Activated CD8-positive, alpha-beta memory T cell treated with anti-CD3 and anti-CD28 coated beads, Interleukin-2, amount 50 U/mL, for 1 hour (primary cell): ENCODE results near the gene LAMB3.
"Not testable (repeated sequence)": the region's sequence is repeated elsewhere in the genome, so short reads cannot be mapped to it uniquely, and the experiment has no call there.

Source experiments
- DNase-seq: peaks from one replicate; pipeline ENCODE4 v3.0.0-alpha.2; 2020; ENCODE audit errors: extremely low read depth

The LAMB3 gene

DNA sequence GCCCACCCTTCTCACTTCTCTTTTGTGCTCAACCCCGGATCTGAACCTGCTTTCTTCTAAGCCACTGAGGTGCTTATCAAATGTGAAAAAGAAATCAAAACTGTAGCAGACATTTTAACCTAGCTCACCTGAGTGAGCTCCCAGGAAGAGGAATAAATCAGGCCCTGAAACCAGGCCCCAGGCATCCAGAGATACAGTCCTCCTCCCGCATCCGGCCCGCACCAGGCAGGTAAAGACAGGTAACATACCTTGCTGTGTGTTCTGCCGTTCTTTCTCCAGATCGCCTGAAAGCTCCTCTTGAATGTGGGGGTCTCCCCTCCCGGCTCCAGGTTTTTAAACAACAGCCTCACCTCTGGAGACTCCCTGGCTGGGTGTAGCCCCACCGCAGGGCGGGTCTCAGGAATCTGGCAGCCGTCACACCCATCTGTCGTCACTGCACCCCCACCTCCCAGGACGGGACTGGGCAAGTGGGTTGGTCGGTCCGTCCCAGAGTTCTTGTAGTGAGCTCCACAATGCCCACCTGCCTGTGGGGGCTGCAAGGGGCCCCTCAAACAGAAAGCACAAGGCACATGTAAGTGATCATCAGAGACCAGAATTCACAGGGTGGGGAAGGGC is at the start of gene LAMB3:
Gene LAMB3 (minus strand): TSS at position 305 of the 615 bp plus-strand sequence. CDS start 1,481 bp downstream, outside the sequence.
- DNase-seq = no peak

DNA sequence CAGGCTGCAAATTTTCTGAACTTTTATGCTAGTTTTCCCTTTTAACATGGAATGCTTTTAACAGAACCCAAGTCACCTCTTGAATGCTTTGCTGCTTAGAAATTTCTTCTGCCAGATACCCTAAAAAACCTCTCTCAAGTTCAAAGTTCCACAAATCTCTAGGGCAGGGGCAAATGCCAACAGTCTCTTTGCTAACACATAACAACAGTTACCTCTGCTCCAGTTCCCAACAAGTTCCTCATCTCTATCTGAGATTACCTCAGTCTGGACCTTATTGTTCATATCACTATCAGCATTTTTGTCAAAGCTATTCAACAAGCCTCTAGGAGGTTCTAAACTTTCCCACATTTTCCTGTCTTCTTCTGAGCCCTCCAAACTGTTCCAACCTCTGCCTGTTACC is 48.5 kb upstream of the LAMB3 start:
- not testable (repeated sequence) for DNase-seq

DNA sequence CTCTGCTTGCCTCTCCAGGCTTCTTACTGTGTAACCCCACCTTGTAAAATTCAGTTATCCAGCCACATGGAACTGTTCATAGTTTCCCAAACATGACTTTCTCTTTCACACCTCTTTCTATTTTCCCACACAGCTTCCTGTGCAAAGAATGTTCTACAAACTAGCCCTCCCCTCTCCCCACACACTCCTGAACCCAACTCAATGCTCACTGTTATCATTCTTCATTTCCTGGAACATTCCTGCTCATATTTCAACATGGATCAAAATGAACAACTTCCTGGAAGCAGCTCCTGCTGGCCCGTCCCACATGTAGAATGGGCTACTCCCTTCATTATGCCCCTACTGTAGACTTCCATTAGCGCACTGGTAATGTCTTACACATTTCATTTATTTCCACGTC is 44.9 kb upstream of the LAMB3 start:
- no peak for DNase-seq

DNA sequence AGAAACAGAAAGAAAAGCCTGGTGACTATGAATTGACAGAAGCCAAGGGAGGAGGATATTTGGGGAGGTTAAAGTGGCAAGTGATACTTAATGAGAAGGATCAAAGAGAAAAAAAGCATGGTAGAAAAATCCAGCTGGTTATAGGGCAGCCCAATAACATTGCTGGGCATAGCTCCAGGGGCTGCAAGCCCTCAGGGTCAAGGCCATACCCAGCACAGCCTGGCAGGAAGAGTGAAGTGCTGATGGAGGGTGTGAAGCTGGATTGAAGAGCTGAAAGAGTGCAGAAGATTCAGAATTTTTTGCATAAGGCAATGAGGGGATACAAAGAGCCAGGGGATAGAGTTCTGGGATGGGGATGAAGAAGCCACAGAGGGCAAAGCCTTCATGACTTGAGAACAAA is 44.4 kb upstream of the LAMB3 start:
- no peak for DNase-seq

DNA sequence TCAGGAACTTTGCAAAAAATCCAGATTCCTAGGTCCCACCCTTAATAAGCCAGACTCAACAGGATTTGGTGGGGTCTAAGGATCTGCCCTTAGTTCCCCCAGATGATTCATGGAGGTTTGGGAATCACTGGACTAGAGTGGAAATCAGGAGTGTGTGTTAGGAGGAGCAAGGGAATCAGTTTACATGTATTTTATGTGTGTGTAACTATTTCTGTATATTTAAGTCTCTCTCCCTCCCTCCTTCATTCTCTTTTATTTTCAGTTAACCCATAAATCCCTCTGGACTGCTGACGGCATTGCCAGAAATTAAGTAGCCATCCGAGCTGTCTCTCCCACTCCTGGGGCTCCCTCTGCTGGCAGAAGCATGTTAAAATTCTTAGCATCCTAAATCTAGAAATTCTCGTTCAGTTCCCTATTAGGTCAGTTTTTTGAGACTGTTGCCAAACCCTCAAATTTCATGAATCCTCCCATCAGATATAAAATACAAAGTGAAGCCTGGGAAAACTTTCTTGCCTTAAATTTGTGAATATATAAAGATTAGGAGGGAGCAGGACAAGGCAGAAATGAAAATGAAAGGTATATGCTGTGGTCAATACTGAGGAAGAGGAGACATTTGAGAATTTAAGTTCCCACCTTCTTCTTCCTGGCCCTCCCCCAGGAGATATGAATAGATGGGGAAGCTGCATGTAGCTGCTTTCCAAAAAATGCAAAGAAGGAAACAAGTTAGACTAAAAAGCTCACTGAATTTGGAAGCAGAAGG is 40.7 kb upstream of the LAMB3 start:
- peak; percentile 23 for DNase-seq

DNA sequence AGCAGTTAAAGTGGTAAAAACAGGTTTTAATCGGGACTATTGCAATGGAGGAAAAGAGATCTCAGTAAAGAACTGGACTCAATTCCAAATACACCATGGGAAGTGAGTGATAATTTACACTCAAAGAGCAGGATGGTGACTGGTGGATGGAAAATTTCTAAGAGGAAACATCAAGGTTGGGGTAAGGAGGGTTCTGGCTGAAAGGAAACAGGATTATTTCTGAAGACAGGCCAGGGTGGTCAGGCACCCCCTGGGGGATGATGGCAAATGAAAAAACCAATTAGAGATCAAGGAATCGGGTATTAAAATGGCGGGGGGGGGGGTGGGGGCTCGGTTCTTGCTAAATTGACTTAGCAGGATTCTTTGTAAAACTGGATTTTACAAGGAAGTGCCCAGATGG is 40.1 kb upstream of the LAMB3 start:
- no peak for DNase-seq

DNA sequence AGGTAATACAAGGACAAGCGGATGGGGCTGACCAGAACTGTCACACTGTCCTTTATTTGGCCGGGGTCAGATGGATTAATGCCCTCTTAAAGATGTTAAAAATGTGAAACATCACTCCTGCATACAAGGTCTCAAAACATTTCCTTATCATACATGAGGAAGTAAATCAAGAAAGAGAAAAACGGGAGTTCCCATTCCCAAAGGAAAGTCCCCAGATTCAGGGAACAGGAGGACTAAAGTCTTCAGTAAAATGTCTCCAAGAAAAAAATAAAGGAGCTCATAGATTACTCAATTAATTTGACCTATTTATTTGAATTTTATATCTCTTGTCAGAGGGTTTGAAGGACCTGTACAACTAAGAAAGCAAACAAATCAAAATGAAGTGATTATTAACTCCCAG is 39.0 kb upstream of the LAMB3 start:
- DNase-seq = no peak

DNA sequence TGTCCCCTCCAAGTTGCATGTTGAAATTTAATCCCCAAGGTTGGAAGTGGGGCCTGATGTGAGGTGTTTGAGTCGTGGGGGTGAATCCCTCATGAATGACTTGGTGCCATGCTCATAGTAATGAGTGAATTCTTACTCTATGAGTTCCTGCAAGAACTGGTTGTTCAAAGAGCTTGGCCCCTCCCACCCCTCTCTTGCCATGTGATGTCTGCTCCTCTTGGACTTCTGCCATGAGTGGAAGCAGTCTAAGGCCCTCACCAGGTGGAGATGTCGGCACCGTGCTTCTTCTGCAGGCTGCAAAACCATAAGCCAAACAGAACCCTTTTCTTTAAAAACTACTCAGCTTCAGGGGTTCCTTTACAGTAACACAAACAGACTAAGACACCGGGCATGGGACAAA is 37.3 kb upstream of the LAMB3 start:
- no peak for DNase-seq

DNA sequence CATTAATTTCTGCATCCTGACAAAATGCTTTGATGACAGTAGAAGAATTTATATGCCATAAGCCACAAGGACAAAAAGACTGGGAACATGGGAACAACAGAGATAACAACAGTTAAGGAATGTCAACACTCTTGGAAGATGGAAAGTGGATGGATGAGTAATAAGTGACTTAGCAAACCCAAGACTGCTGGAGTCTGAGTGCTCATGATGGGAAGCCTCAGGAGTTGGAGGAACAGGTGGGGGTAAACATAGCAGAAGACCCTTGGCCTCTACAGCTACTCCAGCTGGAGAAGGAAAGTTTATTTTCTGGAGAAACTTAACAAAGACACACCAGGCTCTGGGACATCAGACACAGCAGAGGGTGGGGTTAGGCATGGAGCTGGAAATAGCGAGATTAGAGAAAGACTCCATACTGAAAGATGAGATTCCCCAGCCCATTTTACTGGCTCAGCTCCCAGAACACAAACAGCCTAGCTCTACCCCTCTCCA is 36.6 kb upstream of the LAMB3 start:
- no peak for DNase-seq

DNA sequence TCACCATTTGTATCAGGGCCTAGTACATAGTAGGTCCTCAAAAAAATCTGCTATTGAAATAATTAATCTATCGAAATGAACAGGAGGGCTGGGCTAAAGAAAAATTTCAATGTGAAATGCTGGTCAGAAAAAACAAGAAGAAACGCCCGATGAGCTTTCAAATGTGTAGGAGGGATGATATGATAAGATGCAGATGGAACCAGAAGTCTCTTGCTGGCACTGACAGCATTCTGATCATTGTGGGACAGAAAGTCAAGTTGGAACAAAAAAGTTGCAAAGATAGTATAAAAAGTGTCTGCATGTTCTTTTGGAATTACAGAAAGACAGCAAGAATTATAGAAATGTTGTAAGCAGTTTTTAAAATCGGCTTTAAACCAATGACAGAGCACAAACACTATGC is 34.1 kb upstream of the LAMB3 start:
- no peak for DNase-seq

DNA sequence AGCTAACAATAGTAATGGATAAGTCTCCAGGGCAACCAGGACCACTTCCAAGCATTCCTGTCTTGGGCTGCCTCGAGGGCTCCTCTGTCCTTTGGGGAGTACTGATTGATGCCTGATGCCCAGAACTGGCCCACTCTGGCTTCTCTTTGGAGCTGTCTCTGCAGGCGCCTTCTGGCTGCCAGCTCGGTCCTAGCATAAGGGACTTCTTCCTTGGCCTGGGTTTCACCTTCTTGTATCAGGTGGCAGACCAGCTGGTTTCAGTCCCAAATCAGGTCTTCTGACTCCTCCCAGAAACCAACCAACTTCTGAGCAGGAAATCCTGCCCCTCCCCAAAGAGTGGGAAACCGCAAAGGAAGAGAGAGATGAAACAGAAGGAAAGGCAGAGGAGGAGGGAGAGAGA is 33.6 kb upstream of the LAMB3 start:
- no peak for DNase-seq

DNA sequence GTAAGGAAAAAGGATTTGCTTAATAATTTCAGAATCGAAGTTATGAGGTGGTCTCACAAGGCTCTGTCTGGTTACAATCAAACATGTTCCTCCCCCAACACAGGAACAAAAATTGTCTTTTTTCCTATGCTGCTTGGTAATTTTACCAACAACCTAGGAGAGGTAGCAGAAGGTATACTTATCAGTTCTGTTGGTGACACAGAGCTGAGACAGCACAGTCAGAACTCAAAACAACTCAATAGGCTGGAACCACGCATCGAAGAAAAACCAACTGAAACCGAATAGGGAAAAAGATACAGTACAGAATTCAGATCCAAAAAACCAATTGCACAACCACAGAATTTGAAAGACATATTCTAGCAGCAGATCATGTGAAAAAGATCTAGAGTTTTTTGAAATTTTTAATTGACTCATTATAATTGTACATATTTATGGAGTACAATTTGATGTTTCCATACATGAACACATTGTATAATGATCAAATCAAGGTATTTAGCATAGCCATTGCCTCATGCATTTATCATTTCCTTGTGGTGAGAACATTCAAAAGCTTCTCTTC is 26.8 kb upstream of the LAMB3 start:
- no peak for DNase-seq

DNA sequence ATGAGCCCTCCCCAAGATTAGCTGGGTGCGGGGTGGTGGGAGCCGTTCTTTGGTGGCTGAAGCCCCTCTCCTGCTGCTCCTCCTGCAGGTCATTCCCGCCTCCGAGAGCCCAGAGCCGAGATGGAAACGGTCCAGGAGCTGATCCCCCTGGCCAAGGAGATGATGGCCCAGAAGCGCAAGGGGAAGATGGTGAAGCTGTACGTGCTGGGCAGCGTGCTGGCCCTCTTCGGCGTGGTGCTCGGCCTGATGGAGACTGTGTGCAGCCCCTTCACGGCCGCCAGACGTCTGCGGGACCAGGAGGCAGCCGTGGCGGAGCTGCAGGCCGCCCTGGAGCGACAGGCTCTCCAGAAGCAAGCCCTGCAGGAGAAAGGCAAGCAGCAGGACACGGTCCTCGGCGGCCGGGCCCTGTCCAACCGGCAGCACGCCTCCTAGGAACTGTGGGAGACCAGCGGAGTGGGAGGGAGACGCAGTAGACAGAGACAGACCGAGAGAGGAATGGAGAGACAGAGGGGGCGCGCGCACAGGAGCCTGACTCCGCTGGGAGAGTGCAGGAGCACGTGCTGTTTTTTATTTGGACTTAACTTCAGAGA is 23.4 kb upstream of the LAMB3 start:
- no peak for DNase-seq

DNA sequence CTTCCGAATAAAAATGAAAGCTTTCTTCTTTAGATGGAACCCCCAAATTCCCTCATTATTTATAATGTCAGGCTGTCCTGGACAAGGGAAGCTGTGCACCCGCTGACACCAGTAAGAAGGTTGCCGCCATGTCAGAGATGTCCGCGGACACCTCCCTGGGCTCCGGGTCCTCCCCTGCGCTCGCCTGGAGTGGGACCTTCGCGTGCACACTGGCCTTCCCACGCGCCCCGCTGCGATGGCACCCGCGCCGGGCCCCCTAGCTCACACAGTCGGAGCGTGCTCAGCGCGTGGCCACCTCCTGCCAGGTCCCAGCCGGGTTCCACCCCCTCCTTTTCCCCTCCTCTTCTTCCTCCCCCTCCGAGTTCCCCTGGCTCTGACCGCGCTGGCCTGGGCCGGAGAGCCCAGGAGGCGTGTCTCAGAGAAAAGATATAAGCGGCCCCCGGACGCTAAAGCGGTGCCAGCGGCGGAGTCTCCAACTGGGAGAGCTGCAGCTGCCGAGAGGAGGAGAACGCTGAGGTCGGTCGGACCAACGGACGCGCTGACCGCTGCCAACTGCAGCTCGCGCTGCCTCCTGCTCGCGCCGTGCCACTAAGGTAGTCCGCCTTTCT is 22.8 kb upstream of the LAMB3 start, which contains the start of gene G0S2:
Gene G0S2 (plus strand): TSS at position 456 of the 608 bp plus-strand sequence. CDS start 273 bp downstream, outside the sequence.
- DNase-seq = no peak

DNA sequence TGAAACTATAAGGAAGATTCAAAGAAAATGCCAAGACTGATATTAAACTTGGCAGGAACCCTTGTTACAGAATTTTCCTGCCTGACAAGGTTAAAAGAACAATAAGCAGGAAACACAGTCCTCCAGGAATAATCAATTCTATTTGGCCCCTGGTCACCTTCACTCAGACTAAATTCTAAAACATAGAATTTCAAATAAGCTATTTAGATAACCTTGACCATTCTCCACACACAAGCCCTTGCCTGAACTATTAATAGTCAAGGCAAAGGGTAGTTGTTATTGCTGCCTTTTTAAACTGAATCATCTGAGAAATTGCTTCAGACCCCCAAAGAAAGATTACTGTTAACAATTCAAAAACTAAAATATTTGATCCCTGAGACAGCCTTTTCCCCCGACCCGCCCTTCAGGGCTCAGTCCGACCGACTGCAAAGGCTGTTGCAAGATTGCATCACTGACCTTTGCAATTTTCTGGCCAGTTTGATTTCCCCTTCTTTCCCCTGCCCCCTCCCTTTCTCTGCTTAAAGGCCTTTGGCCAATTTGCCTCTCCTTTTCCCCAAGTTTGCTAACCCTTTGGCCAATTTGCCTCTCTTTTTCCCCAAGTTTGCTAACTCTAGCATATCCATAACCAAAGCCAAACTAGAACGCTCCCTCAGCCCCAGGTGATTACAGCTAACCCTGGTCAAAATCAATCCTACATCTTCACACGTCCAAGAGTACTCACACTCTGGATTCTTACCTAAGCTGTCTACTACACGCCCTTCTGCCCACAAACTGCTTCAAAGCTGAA is 21.6 kb upstream of the LAMB3 start:
- DNase-seq = no peak

DNA sequence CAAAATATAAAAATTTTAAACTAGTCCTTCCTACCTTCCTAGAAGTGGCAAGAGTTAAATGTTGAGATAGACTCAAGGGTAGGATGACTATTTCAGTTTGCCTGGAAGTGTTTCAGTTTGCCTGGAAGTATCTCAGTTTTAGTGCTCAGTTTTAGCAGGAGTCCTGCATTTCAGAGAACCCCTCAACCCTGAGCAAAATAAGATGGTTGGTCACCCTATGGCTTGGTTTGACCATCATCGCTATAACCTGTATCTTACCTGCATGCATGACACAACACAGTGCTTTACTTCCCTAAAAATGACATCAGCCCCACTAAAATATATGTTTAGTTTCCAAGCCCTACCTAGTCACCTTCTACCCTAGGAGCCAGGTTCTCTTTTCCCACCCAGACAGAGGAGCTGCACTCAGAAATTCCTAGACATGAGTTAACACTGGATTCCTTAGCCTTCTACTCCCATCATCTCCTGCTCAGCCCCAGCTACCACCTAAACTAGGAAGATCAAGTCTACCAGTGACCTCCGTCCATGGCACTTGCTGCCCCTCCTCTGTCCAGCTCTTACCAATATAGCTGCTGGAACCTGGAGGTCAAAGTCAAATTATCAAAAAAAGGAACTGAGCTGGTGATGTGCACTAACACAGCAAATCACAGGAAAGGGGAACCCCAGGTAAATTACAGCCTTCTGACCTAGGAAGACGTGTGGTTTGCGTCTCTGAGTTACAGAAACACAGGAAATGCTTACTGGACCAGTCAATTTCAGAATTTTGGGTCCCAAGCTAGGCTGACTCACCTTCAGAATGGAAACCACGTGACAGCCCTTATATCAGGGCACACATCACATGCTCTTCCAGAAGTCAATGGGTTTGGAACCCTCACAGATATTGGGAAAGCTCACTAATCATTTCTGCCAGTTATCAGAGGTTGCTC is 20.7 kb upstream of the LAMB3 start:
- DNase-seq = no peak

DNA sequence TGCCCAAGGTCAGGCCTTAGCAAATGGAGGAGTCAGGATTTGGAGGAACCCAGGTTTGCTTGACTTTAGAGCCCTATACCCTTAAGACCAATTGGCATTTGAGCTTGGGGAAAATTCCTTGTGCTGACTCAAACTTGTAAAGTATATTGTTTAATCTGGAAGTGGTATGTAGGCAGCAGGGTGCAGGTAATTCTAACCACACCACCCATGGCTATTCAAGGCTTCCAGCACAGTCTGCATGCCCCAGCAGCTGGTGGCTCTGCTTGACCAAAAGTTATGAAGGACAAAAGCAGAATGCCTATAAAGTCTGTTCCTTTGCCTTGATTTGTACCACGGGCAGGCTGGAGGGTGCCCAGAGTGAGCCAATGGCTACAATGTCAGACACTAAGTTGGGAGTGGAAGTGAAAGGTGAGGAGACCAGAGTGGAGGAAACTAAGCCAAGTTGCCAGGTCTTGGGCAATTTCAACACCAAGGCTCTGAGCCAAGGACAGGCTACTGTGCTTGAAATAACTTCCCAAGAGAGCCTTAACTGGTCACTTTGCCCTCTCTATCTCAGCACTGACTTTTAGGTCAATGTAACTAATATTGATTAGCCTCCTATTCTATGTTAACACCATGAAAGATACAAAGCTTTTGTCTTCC is 18.3 kb upstream of the LAMB3 start:
- DNase-seq = no peak

DNA sequence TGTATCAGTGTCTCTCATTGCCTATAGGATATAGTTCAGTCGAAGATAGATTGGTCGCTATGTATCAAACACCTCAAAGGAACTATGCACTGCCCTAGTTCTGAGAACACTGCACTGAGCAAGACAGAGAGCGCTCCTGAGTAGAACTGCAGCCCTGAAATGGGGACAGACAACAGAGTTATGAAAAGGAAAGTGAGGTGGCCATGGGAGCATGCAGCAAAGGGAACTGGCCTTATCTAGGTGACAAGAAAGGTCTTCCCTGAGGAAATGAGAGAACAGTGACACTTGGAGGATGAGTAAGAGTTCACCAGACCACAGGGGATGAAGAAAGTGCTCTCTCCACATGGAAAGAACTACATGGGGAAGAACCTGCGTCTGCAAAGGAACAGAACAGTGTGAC is 15.5 kb upstream of the LAMB3 start:
- no peak for DNase-seq

DNA sequence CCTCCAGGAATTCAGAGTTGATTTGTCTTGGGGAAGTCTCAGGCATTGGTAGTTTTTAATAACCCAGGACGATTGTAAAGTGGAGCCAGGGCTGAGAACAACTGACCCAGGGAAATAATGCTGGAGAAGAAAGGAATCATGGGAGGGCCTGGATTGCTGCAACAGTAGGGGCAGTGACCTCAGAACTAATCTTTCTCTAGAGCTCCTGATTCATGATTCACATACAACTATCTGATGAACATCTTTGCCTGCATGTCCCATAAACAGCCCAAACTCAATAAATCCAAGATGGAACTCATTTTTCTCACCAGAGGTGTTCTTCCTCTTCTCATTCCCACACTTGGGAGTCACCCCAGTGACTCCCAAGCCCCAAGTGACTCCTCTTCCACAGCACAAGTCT is 14.9 kb upstream of the LAMB3 start:
- DNase-seq = no peak

DNA sequence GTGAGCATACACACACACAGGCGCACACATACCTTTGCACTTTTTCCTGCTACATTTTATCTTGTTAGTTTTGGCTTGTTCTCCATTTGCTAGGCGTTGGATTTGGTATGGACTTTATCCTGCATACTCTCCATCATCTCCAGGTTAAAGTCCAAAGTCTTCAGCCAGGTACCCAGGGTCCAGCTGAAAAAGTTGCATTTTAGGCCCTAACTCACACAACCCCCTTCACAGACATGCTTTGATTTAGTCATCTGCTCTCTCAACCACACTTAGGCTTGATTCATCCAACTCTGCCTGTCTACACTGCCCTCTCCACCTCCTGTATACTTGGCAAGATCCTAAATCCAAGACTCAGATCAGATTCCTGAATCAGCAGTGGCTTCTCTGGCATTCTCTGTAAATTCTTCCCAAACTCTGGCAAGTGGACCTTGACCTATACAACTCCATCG is 10.7 kb upstream of the LAMB3 start:
- no peak for DNase-seq
